NAMALWA (cell line): ENCODE data around the gene GRIN2A.
A peak's percentile ranks its signal among the peaks of the same experiment; 100 is the strongest.

Experiments used
- DNase-seq: peaks from one replicate; pipeline ENCODE4 v3.0.0-alpha.2; 2015; ENCODE audit warnings: low spot score

GRIN2A gene

GRCh38 chr16:9852003-9852402 is 330.2 kb downstream of the GRIN2A start:
- no peak for DNase-seq

GRCh38 chr16:9850817-9851216 is 331.4 kb downstream of the GRIN2A start:
- no peak for DNase-seq

- no peak for DNase-seq
Measured at GRCh38 chr16:9849697-9850245, 332.5 kb downstream of the GRIN2A start.

- no peak for DNase-seq
Measured at GRCh38 chr16:9847146-9847545, 335.1 kb downstream of the GRIN2A start.

GRCh38 chr16:9846362-9847099 is 335.7 kb downstream of the GRIN2A start:
- DNase-seq, result no peak

GRCh38 chr16:9845661-9846361 is 336.4 kb downstream of the GRIN2A start:
- no peak for DNase-seq

- DNase-seq, result no peak
Measured at GRCh38 chr16:9844361-9844760, 337.9 kb downstream of the GRIN2A start.

GRCh38 chr16:9843424-9844018 is 338.7 kb downstream of the GRIN2A start:
- no peak for DNase-seq

- DNase-seq, result no peak
Measured at GRCh38 chr16:9840761-9841665, 341.2 kb downstream of the GRIN2A start.

GRCh38 chr16:9837481-9837880 is 344.7 kb downstream of the GRIN2A start:
- no peak for DNase-seq

GRCh38 chr16:9836118-9836736 is 346.0 kb downstream of the GRIN2A start:
- DNase-seq, result peak; percentile 7

- no peak for DNase-seq
Measured at GRCh38 chr16:9827062-9827752, 355.0 kb downstream of the GRIN2A start.

- no peak for DNase-seq
Measured at GRCh38 chr16:9826656-9827055, 355.6 kb downstream of the GRIN2A start.

- no peak for DNase-seq
Measured at GRCh38 chr16:9824200-9825068, 357.8 kb downstream of the GRIN2A start.

GRCh38 chr16:9823510-9823909 is 358.7 kb downstream of the GRIN2A start:
- no peak for DNase-seq

GRCh38 chr16:9821970-9822369 is 360.3 kb downstream of the GRIN2A start:
- no peak for DNase-seq

- DNase-seq, result no peak
Measured at GRCh38 chr16:9821331-9821730, 360.9 kb downstream of the GRIN2A start.

GRCh38 chr16:9820476-9821246 is 361.6 kb downstream of the GRIN2A start:
- no peak for DNase-seq

GRCh38 chr16:9818702-9819101 is 363.5 kb downstream of the GRIN2A start:
- DNase-seq, result no peak
